Memory B cell (primary cell): ENCODE measurements around the gene FSCN2.

Experiments used
- ATAC-seq: fragments of 150-1000 bp; cut with Tn5 transposase; 2 replicates; pipeline ENCODE4 v1.10.0; 2021; ENCODE audit warnings: low read depth, mild to moderate bottlenecking, moderate library complexity
- DNase-seq, 2 donors: peaks; one replicate each; pipeline ENCODE4 v3.0.0; 2022; ENCODE audit warnings: low spot score in 2 of 2
- H3K27ac Mint-ChIP-seq: one replicate; pipeline ENCODE4 v1.8.0; 2022; ENCODE audit warnings: mild to moderate bottlenecking, moderate library complexity, mixed read lengths
- H3K27me3 Mint-ChIP-seq: one replicate; pipeline ENCODE4 v1.8.0; 2022; ENCODE audit warnings: mixed read lengths
- H3K36me3 Mint-ChIP-seq: one replicate; pipeline ENCODE4 v1.8.0; 2022; ENCODE audit warnings: mild to moderate bottlenecking, mixed read lengths
- H3K4me1 Mint-ChIP-seq: one replicate; pipeline ENCODE4 v1.8.0; 2022; ENCODE audit warnings: mixed read lengths
- H3K4me3 Mint-ChIP-seq: one replicate; pipeline ENCODE4 v1.8.0; 2022; ENCODE audit warnings: mild to moderate bottlenecking, moderate library complexity, mixed read lengths
- H3K9me3 Mint-ChIP-seq: one replicate; pipeline ENCODE4 v1.8.0; 2022; ENCODE audit warnings: mixed read lengths

The FSCN2 gene

GRCh38 chr17:81535480-81536298 is 7.5 kb downstream of the FSCN2 start:
- Mint-ChIP-seq H3K9me3 (no peaks in the 10 kb centered on the region), H3K27ac (no peak overlapping the region), H3K4me1 (peaks cover 18% of the 10 kb centered on the region), H3K4me3 (no peak overlapping the region), H3K36me3 (peaks cover 5% of the 10 kb centered on the region), H3K27me3 (peaks cover 3% of the 10 kb centered on the region)
- DNase-seq (no peak), ATAC-seq (no peak)

DNA sequence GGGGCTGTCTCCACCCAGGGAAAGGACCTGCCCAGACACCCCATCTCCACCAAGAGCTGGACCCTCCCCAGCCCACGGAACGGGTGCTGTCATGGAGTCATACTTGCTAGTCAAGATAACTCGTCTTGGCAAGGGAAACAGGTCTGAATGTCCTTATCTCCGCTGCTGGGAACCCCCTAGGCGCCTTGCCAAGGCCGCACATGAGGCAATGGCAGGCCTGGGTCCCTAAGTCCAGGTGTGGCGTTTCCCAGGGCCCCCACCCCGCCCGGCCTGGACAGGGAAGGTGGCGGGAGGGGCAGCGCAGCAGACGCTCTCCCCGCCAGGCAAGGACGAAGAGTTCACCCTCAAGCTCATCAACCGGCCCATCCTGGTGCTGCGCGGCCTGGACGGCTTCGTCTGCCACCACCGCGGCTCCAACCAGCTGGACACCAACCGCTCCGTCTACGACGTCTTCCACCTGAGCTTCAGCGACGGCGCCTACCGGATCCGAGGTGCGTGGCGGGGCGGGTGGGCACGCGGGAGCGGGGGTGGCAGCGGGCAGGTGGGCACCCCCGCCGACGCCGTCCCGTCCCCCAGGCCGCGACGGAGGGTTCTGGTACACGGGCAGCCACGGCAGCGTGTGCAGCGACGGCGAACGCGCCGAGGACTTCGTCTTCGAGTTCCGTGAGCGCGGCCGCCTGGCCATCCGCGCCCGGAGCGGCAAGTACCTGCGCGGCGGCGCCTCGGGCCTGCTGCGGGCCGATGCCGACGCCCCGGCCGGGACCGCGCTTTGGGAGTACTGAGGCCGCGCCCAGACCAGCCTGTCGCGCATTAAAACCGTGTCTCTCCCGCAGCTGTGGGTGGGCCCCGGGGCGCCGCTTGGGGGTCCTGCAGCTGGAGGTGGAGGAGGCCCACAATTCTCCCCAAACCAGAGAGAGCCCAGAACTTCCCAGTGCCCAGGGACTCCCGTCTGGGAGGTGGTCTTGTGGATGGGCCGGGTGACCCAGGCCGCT is 8.4 kb downstream of the FSCN2 start:
- DNase-seq (no peak), ATAC-seq (peak; percentile 28)
- Mint-ChIP-seq H3K27me3 (peaks cover 3% of the 10 kb centered on the region), H3K9me3 (no peaks in the 10 kb centered on the region), H3K4me1 (peaks cover 18% of the 10 kb centered on the region), H3K36me3 (peaks cover 8% of the 10 kb centered on the region), H3K4me3 (no peak overlapping the region), H3K27ac (no peak overlapping the region)

DNA sequence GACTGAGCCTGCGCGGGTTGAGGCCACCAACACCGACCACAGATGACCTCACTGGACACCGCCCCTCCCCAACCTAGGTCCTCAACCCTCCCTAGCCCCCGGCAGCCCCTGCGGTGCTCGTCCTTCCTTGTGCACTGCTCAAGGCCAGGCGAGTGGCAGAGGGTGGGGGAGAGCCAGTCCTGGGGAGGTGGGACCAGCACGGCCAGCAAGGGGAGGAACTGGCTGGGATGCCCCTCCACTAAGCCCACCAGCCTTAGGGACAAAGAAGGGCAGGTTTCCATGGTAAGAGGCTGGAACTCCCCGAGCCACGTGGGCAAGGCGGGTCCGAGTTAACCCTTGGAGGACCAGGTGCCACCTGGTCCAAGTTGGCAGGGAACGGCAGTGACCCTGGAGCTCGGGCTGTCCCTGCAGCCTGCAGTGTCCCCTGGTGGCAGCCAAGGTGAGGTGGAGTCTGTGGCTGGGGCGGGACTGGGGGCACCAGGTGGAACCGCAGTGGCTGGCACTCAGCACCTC is 9.2 kb downstream of the FSCN2 start:
- H3K9me3 Mint-ChIP-seq: no peaks in the 10 kb centered on the region
- DNase-seq (peak; percentile 62 to 64), ATAC-seq (peak; percentile 86)
- H3K4me3 Mint-ChIP-seq: no peak overlapping the region
- peaks cover 3% of the 10 kb centered on the region for H3K27me3 Mint-ChIP-seq
- H3K4me1 Mint-ChIP-seq: peaks cover 18% of the 10 kb centered on the region
- H3K36me3 Mint-ChIP-seq: peaks cover 11% of the 10 kb centered on the region
- no peak overlapping the region for H3K27ac Mint-ChIP-seq

GRCh38 chr17:81537856-81538555 is 9.8 kb downstream of the FSCN2 start:
- no peak for ATAC-seq
- no peak for DNase-seq
- Mint-ChIP-seq H3K4me1 (peaks cover 18% of the 10 kb centered on the region), H3K9me3 (no peaks in the 10 kb centered on the region), H3K27me3 (peaks cover 3% of the 10 kb centered on the region), H3K36me3 (peaks cover 11% of the 10 kb centered on the region), H3K27ac (no peak overlapping the region), H3K4me3 (no peak overlapping the region)

DNA sequence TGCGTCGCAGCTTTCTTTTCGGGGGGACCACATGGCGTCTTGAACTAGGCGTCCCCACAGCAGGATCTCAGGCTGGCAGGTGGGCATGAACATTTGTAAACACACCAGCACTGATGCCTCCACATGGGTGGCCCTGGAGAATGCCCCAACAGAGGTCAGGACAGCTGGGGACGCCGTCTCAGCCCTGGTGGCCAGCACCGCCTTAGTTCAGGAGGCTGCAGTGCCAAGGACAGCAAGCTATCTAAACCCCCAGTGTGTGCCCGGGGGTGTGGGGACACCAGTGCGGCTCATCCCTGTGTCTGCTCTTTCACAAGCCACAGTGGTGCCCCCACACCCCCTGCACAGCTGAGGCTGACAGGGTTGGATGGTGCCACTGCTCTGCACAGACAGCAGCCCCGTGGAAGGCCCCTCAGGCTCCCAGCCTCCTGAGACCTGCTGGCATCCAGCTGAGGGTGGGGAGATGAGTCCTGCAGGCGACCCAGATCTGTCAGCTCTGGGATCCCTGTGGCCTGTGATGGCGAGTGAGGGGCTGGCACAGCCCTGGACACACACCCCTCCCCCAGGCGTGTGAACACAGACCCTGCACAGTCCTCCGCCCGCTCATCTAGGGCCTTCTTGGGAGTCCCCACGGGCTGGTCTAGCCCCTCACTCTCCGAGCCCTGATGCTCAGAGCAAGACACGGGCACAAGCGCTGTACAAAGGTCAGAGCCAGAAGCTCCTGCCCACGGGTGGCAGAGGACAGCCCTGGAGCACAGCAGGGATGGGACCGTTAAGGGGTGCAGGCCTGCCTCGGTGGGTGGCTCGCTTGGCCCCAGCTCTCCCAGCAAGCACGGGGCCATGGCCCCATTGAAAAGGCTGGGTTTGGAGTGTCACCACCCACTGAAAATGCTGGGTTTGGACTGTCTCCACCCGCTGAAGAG is 10.7 kb downstream of the FSCN2 start:
- Mint-ChIP-seq H3K27me3 (peaks cover 3% of the 10 kb centered on the region), H3K36me3 (peaks cover 11% of the 10 kb centered on the region), H3K4me3 (no peak overlapping the region), H3K4me1 (peaks cover 13% of the 10 kb centered on the region), H3K9me3 (no peaks in the 10 kb centered on the region), H3K27ac (no peak overlapping the region)
- ATAC-seq (no peak), DNase-seq (no peak)

- H3K36me3 Mint-ChIP-seq: peaks cover 11% of the 10 kb centered on the region
- ATAC-seq: no peak
Observed at GRCh38 chr17:81539571-81539900, 11.4 kb downstream of the FSCN2 start.

DNA sequence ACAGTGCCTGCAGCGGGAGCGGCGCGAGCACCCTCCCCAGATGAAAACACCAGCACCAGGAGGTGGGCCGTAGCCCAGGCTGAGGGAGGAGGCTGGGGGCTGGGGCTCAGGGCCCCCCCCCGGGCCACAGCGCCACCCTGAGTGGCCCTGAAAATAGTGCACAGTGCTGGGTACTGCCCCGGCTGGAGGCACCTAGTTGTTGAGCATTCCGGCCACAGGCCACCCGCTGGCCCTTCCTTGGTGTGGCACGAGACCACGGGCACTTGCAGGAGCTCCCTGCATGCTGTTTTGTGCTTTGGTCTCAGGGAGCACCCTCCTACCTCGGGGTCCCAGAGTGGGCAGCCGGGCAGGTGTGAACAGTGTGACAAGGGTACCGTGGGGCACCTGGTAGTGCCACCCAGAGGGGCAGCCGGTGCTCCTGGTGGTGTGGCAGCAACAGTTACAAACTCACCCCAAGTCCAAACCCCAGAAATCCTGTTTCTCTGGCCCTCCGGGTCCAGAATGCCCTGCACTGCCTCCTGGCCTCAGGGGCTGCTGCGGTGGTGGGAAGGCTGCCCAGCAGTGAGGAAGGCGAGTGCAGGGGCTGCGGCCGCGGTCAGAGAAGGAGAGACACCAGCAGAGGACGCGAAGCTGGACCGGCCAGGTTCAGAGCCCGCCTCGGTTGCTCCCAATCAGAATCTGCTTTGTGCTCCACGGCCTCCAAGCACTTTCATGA is 11.9 kb downstream of the FSCN2 start:
- H3K27me3 Mint-ChIP-seq: peaks cover 3% of the 10 kb centered on the region
- H3K4me1 Mint-ChIP-seq: peaks cover 12% of the 10 kb centered on the region
- H3K27ac Mint-ChIP-seq: no peak overlapping the region
- no peaks in the 10 kb centered on the region for H3K9me3 Mint-ChIP-seq
- ATAC-seq (no peak), DNase-seq (no peak)
- H3K36me3 Mint-ChIP-seq: peaks cover 12% of the 10 kb centered on the region
- no peak overlapping the region for H3K4me3 Mint-ChIP-seq

More at GRCh38 chr17:81539571-81539900, 11.4 kb downstream of the FSCN2 start:
- peaks cover 3% of the 10 kb centered on the region for H3K27me3 Mint-ChIP-seq
- H3K27ac Mint-ChIP-seq: no peak overlapping the region
- no peaks in the 10 kb centered on the region for H3K9me3 Mint-ChIP-seq
- H3K4me1 Mint-ChIP-seq: peaks cover 12% of the 10 kb centered on the region
- H3K4me3 Mint-ChIP-seq: no peak overlapping the region
- DNase-seq: no peak

GRCh38 chr17:81540676-81541027 is 12.5 kb downstream of the FSCN2 start:
- ATAC-seq: no peak
- H3K27ac Mint-ChIP-seq: no peak overlapping the region
- peaks cover 1% of the 10 kb centered on the region for H3K27me3 Mint-ChIP-seq
- H3K4me1 Mint-ChIP-seq: peaks cover 8% of the 10 kb centered on the region
- no peak for DNase-seq
- peaks cover 14% of the 10 kb centered on the region for H3K36me3 Mint-ChIP-seq
- no peak overlapping the region for H3K4me3 Mint-ChIP-seq
- no peaks in the 10 kb centered on the region for H3K9me3 Mint-ChIP-seq

DNA sequence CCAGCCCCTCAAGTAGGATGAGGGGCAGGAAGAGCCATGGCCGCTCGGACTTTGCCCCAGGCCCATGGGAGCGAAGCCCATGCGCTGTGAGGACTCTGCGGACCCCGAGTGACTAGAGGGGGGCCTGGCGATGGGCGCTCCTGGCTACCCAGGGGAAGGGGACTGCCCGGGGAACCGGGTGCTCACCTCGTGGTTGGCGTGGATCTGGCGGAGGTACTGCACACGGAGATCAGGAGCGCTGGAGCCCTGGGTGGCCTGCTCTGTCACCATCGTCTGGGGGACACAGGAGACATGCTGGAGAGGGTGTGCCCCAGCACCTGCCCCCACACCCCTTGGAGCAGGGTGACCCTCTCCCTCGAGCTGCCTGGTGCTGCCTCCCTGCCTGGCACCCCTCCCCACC is 12.9 kb downstream of the FSCN2 start:
- no peak for DNase-seq
- H3K4me1 Mint-ChIP-seq: peaks cover 8% of the 10 kb centered on the region
- H3K27ac Mint-ChIP-seq: no peak overlapping the region
- peaks cover 1% of the 10 kb centered on the region for H3K27me3 Mint-ChIP-seq
- peaks cover 14% of the 10 kb centered on the region for H3K36me3 Mint-ChIP-seq
- no peak for ATAC-seq
- no peaks in the 10 kb centered on the region for H3K9me3 Mint-ChIP-seq
- no peak overlapping the region for H3K4me3 Mint-ChIP-seq

- H3K36me3 Mint-ChIP-seq: peaks cover 17% of the 10 kb centered on the region
- H3K4me1 Mint-ChIP-seq: peaks cover 3% of the 10 kb centered on the region
- no peaks in the 10 kb centered on the region for H3K9me3 Mint-ChIP-seq
- H3K27me3 Mint-ChIP-seq: peaks cover 1% of the 10 kb centered on the region
- DNase-seq (no peak), ATAC-seq (no peak)
- no peak overlapping the region for H3K4me3 Mint-ChIP-seq
- H3K27ac Mint-ChIP-seq: no peak overlapping the region
Observed at GRCh38 chr17:81542431-81543338, 14.5 kb downstream of the FSCN2 start.

GRCh38 chr17:81543339-81543675 is 15.1 kb downstream of the FSCN2 start:
- Mint-ChIP-seq H3K4me1 (no peaks in the 10 kb centered on the region), H3K4me3 (no peak overlapping the region)
- DNase-seq: no peak

DNA sequence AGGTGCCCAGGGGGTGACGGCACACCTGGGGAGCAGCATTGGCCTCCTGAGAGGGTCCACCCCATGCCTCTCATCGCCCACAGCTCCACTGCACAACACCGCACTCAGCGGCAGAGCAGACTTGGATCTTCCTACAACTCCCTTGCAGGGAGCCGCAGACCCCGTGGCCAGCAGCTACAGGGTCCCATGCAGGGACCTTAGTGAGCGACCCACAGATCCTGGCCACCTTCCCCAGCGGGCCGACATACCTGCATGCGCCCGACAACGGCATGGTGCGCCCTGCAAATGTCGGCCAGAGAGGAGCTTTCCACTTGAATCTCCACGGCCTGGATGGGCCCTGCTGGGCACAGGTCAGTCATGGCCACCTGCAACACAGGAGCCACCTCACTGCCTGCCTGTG is 15.6 kb downstream of the FSCN2 start:
- no peaks in the 10 kb centered on the region for H3K4me1 Mint-ChIP-seq
- H3K9me3 Mint-ChIP-seq: no peaks in the 10 kb centered on the region
- H3K27ac Mint-ChIP-seq: no peak overlapping the region
- ATAC-seq (no peak), DNase-seq (no peak)
- no peak overlapping the region for H3K4me3 Mint-ChIP-seq
- H3K36me3 Mint-ChIP-seq: peaks cover 13% of the 10 kb centered on the region
- no peaks in the 10 kb centered on the region for H3K27me3 Mint-ChIP-seq

More at GRCh38 chr17:81543339-81543675, 15.1 kb downstream of the FSCN2 start:
- H3K9me3 Mint-ChIP-seq: no peaks in the 10 kb centered on the region
- H3K27me3 Mint-ChIP-seq: no peaks in the 10 kb centered on the region
- ATAC-seq: no peak
- peaks cover 14% of the 10 kb centered on the region for H3K36me3 Mint-ChIP-seq
- H3K27ac Mint-ChIP-seq: no peak overlapping the region
